ENCODE data around the gene KCNG2. TPM values are rescaled to one million over a fixed set of nuclear protein-coding genes. Genes with fewer than 3 reads are reported as not detected.

The KCNG2 gene
- polyA plus RNA-seq, 4 donors: 0.11 to 0.55 (median 0.35) TPM

GRCh38 chr18:79765491-79766245, 32.1 kb upstream of the KCNG2 start:
- DNase-seq (ENCODE audit: low read depth in 4 of 4, low spot score in 2 of 4): no peak

DNA sequence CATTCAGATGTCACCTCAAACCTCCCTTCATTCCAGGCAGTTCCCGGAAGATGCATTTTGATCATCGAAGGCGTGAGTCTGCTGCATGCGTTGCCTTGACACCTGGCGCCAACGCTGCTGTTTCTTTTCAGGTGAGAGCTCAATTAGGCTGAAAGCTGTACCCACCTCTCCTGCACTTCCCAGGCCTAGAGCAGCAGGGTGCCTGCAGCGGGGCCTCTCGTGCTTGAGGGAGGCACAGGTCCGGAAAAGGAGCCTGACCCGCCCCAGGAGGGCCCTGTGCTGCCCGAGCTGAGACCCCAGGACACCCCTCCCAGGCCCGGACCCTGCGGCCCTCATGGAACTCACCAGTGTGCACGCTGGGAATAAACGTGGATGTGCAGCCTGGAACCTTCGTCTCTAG, 31.4 kb upstream of the KCNG2 start:
- no peak for DNase-seq (ENCODE audit: low read depth in 4 of 4, low spot score in 2 of 4)

DNA sequence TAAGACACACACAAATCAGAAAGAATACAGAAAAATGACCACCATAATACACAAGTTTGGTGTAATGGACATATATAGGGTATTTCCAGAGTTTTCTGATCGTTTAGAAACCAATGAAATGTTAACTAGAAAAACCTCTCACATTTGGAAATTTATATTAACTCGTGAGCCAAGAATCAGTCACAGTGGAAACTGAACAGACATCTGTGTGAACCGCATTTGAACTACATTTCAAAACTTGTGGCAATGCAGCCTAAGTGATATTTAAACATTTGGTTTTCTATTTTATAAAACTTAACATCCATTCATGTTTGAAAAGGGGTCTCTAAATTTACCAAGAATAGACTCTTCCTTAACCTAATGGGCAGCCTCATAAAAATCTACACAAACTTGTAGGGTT, 29.0 kb upstream of the KCNG2 start:
- no peak for DNase-seq (ENCODE audit: low read depth in 4 of 4, low spot score in 2 of 4)

DNA sequence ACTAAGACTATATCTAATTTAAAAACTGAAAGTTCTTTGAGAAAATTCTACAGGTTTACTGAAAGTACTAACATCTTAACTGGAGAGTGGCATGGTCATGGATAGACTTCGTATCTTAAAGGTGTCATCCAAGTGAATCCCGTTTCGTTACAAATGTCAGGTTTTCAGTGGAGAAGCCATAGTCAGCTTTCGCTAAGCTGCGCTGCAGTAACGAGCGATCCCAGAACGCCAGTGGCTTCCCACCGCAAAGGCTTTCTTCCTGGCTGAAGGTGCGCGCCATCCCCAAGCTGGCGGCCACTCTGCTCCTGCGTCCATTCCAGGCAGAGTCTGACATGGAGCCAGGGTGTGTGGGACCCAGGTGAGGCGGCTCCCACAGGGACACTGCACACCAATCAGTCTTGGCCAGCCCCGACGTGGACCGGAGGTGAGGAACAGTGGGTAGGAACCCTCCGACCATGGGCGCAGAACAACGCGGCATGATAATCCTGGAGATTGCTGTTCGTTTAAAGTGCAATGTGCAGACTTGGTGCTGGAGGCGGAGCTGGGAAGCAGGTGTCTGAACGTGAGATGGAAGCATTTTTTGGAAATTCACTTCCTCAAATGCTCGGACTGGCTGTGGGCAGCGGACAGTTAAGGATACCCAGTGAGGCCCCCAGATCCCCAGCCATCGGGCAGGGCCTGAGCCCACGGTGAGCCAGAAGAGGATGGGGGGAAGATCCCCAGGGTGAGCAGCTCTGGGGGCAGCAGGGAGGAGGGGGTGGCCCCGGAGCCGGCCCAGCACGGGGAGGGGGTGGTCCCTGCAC, 27.8 kb upstream of the KCNG2 start:
- no peak for DNase-seq (ENCODE audit: low read depth in 4 of 4, low spot score in 2 of 4)

DNA sequence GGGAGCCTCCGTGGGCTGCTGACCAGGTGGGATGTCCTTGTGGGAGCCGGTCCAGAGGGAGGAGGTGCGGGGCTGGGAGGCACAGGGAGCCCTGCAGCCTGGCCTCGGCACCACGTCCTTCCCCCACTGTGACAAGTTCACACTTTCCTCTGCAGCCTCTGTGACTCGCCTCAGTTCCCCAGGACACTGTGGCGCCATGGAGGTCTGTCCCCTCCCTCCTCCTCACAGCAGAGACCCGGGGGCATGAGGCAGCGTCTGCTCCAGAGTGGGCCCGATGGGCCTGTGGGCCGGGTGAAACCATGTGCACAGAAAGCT, 27.3 kb upstream of the KCNG2 start:
- DNase-seq (ENCODE audit: low read depth in 4 of 4, low spot score in 2 of 4): no peak

DNA sequence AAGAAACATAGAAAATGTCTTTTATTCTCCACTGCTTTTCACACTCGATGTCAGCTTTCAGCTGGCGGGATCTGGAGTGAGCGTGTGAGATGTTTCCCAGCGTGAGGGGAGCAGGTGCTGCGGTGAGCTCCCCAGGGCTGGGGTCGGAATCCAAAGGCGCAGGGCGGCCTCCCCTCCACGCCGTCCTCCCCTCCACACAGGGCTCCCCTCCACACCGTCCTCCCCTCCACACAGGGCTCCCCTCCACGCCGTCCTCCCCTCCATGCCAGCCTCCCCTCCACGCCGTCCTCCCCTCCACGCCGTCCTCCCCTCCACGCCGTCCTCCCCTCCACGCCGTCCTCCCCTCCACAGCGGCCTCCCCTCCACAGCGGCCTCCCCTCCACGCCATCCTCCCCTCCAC, 26.9 kb upstream of the KCNG2 start:
- DNase-seq (ENCODE audit: low read depth in 4 of 4, low spot score in 2 of 4): no peak

DNA sequence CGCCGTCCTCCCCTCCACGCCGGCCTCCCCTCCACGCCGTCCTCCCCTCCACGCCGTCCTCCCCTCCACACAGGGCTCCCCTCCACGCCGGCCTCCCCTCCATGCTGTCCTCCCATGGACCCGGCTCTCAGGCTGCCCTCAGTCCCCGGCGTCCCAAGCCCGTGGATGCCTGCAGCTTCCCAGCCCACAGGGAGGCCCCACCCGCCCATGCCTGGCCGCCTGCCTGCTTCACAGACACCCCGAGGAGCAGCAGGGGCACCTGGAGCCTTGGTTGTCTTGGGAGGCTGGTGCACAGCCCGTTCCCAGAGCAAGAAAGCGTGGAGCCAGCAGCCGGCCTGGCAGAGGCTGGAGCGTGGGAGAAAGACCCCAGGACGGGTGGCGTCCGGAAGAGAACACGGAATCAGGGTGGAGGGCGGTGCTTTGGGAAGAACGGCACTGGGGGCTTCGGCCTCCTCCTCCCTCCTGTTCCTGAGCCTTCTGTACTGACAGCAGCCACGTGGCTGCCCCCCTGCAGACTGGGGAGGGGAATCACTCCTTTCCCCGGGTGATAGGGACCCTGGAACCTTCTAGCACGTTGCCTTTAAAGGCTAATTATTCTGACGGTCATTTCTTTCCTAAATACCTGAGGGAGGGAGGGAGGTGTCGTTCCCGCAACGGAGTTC, 26.2 kb upstream of the KCNG2 start:
- DNase-seq (ENCODE audit: low read depth in 4 of 4, low spot score in 2 of 4): no peak

- no peak for DNase-seq (ENCODE audit: low read depth in 4 of 4, low spot score in 2 of 4)
These were observed 25.5 kb upstream of the KCNG2 start for GRCh38 chr18:79772108-79772864.

DNA sequence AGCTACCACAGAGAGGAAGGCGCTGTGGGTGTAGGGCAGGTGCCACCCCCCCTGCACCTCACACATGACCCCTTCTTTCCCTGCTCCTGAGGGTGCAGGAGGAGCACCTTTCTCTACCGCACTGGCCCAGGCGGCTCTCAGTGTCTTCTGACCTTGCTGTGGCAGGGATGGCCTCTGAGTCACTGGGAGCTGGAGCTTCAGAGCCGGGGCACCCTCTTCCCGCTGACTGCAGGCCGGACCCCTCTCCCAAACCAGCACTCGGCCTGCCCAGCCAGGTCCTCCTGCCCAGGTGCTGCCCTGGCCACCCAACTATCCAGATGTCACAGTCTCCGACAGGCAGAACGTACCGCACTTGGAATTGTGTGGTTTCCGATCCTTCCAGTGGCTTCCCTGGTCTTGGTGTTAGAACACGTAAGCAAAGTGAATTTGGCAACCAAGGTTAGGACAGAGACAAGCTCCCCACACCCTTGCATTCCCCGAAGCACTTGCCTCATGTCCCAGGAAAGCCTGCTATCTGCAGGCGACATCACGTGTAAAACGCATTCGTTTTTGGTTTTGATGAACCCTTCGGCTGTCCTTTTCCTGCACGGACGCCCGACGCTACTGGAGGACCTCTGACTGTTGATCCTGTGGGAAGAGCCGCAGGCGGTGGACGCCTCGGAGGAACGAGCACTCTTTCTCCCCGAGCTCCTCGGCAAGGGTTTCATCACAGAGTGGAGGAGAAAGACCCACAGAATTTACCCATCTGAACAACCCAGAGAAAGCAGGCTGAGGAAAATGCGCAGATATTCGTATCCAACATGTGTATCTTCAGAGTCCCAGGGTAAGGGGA, 24.7 kb upstream of the KCNG2 start:
- DNase-seq (ENCODE audit: low read depth in 4 of 4, low spot score in 2 of 4): no peak

- DNase-seq (ENCODE audit: low read depth in 4 of 4, low spot score in 2 of 4): no peak
These were observed 23.6 kb upstream of the KCNG2 start for GRCh38 chr18:79774111-79774510.

- no peak for DNase-seq (ENCODE audit: low read depth in 4 of 4, low spot score in 2 of 4)
These were observed 22.1 kb upstream of the KCNG2 start for GRCh38 chr18:79775441-79776221.

- no peak for DNase-seq (ENCODE audit: low read depth in 4 of 4, low spot score in 2 of 4)
These were observed 21.1 kb upstream of the KCNG2 start for GRCh38 chr18:79776674-79777073.

DNA sequence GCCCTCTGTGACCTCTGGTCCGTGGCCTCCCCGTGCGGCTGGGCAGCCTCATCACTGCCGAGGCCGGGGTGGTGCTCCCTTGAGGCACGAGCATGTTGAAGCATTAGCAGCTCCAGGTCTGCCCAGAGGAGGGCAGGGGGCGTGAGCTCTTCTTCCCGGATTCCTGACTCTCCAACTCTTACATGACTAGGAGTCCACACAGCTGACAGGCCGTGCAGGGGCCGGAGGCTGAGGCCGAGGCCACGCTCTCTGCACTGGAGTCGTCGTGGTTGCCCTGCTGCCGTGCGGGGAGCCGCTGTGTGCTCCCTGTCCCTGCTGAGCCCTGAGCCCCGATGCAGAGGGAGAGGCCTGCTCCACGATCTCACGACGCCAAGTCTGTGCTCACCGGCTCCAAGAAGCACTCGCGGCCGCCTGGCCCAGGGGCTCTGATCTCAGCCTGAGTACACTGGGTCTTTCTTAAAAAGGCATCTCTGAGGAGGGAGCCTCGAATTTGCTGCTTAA, 19.4 kb upstream of the KCNG2 start:
- DNase-seq (ENCODE audit: low read depth in 4 of 4, low spot score in 2 of 4): no peak

DNA sequence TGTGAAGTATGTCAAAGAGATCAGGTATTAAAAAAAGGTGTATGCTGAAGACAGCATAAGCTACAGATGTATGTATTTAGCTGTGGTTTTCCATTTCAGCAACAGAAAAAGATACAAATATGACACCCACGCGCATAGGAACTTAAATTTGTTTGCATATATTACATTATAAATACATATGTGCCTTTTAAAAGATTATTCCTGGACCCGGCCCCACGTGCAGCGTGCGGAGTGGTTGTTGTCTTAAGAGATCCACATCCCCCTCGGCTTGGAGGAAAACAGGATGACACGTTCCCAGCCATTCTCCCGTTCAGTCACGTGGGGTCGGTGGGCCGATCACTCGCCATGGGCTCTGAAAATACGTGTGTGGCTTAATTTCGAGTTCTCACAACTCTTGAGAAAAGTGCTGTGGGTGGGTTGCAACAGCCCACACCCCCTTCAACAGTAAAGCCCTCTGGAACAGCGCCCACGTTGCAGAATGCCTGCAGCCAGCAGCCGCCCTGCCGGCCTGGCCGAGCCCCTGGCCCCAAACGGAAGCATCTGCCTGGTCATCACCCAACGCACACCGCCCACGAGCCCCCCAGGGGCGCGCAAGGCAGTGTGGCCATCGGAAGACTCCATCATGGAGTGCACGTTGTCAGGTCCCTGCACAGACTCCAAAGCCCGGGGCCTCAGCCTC, 18.6 kb upstream of the KCNG2 start:
- no peak for DNase-seq (ENCODE audit: low read depth in 4 of 4, low spot score in 2 of 4)

DNA sequence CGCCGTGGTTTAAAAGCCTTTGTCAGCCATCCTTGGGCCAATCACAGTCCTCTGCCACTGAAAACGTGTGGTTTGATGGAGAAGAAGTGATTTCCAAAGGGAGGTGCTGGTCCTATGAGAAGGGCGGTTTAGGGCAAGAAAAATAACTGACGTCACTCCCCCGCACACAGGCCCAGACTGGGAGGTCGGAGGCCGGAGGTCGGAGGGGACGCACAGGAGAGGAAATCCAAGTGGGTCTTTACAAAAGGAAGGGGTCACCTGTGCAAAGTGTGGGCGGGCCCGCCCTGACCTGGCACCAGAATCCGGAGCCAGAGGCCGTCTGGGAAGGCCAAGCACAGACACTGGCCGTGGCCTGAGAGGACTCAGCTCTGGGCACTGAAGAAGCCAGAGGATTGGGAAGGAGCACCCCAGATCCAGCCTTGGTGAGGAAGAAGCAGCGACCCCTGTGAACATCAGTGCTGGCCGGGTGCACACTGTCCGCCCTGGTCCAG, 18.0 kb upstream of the KCNG2 start:
- DNase-seq (ENCODE audit: low read depth in 4 of 4, low spot score in 2 of 4): no peak

DNA sequence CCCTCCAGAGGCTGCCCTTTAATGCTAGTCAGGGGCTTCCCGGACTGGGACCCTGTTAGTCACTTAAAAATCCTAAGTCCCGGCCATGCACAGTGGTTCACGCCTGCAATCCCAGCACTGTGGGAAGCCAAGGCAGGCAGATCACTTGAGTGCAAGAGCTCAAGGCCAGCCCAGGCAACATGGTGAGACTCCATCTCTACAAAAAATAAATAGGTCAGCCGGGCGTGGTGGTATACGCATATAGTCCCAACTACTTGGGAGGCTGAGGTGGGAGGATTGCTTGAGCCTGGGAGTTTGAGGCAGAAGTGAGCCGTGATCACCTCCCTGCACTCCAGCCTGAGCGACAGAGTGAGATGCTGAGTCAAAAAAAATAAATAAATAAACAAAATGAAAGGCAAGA, 17.2 kb upstream of the KCNG2 start:
- DNase-seq (ENCODE audit: low read depth in 4 of 4, low spot score in 2 of 4): no peak

GRCh38 chr18:79781331-79781941, 16.3 kb upstream of the KCNG2 start:
- no peak for DNase-seq (ENCODE audit: low read depth in 4 of 4, low spot score in 2 of 4)

All from left renal cortex interstitium (tissue), 4 donors.